GM19438 (cell line): ENCODE measurements around the gene MOSMO.
"Not testable (repeated sequence)": the region's sequence is repeated elsewhere in the genome, so short reads cannot be mapped to it uniquely, and the experiment has no call there.

Experiments used
- ATAC-seq: cut with Tn5 transposase; IDR thresholded peaks from one replicate; pipeline ENCODE4 v1.9.1; 2021; ENCODE audit warnings: low read depth; ENCODE audit not compliant: unreplicated experiment

MOSMO gene

DNA sequence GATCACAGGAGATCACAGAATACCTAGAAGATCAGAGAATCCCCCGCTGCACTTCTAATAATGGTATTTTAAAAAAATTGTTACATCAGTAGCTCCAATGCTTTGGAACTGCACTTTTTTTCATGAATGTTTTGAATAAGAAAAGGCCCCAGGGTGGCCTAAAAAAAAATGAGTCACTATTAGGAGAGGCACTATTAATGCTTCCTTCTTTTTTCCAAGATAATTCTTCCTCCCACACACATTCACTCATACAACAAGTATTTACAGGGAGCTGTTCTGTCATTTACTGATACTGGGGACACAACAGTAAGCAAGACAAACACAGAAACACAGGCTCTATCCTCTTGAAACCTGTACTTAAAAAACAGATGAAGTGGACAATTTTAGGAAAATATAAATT is 6.3 kb upstream of the MOSMO start:
- ATAC-seq, result no peak

GRCh38 chr16:22002047-22002446 is 5.9 kb upstream of the MOSMO start:
- not testable (repeated sequence) for ATAC-seq

- no peak for ATAC-seq
Measured at GRCh38 chr16:22003195-22003594, 4.7 kb upstream of the MOSMO start.

DNA sequence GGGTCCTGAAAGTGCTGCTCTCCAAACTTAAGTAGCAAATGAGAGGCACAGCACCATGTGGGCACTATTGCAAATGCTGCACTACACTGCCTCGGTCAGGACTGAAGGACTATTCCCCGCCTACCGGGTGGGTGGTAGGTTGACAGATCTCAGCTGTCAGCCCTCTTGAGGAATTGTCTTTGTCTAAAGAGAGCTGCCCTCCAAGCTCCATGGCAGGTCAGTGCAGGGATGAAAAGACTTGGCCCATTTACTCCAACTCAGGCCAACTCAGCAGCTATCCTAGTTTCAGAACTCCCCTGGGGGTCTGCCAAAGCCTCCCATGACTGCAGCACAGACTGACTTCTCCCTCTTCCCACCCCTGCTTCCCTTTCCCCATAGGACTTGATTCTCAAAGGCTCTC is 3.6 kb upstream of the MOSMO start:
- no peak for ATAC-seq

DNA sequence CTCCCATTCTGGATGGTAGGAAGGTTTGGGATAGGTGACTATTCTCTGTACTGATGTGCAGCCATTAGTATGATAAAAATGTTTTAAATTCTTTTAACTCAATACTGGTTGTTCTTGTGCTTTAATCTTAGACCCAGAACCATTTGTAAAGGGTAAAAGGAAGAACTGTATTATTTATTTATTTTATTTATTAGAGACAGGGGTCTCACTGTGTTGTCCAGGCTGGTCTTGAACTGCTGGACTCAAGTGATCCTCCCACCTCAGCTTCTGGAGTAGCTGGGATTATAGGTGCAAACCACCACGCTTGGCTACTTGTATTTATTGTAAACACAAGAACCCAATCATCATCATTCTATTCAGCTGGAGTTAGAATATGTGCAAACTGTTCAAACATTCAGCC is 2.2 kb upstream of the MOSMO start:
- ATAC-seq, result no peak

DNA sequence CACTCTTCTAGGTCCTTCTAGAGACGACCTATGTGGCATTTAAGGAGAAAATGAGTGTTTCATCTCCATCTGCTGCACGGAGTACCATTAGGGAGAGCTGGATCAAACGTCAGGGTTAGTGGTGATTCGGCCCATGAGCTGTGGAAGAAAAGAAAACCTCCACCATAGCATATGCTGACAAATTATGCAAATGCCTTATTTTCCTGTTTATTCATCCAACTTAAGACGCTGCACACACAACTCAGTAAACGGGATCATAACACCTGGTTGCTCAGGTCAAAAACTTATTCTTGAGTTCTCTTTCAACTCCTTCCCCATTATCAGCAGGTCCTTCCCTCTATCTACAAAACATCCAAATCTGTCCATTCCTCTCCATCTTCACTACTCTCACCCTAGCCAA is 1.3 kb upstream of the MOSMO start:
- ATAC-seq, result no peak

- no peak for ATAC-seq
Measured at GRCh38 chr16:22007159-22007508, 777 bp upstream of the MOSMO start.

GRCh38 chr16:22008215-22009059 is 526 bp downstream of the MOSMO start:
- no peak for ATAC-seq

- ATAC-seq, result no peak
Measured at GRCh38 chr16:22010902-22011301, 3.0 kb downstream of the MOSMO start.

GRCh38 chr16:22012241-22012640 is 4.3 kb downstream of the MOSMO start:
- no peak for ATAC-seq

DNA sequence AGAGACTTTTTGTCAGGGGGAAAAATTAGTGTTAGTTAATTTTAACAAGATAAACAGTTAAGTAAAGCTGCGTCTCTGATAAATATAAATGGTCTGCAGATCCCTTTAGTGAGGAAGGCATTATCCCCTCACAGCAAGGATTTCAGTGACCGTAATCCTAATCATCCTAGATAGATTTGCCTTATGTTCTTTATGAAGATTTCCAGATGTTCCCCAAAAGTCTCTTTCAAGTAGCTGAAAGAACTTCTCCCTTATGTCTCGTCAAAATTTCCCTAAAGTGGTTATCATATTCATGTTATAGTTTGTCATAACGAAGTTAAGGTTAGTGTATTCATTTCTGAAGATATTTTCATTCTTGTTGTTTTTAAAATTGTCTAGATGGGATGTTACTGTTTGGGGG is 5.6 kb downstream of the MOSMO start:
- no peak for ATAC-seq

DNA sequence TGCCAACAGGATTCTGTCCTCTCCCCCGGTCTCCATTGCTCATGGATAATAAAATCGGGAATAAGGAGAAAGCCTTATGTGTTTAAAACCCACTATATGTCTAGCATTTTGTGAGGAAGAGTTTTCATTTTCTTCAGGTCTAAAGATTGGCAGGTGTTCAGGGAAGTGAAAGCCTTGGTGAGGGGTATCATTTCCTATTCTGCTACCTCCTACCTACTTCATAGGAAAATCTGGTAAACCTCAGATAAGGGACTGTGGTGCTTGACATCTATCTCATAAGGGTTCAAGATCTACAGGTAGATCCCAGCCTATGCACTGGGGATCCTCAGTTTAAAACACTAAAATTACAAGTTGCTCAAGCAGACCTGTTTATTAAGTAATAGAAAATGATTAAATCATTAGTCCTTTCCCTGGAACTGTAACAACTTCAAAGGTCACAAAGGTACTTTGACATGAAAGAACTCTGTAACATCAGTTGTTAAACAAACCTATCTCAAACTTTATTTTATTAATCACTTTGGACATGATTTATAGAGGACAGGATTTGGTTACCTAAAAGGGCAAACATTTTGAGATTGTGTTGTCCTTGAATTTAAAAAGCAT is 6.5 kb downstream of the MOSMO start:
- no peak for ATAC-seq

GRCh38 chr16:22016927-22017326 is 9.0 kb downstream of the MOSMO start:
- no peak for ATAC-seq

GRCh38 chr16:22018559-22018958 is 10.6 kb downstream of the MOSMO start:
- no peak for ATAC-seq

GRCh38 chr16:22022151-22022550 is 14.2 kb downstream of the MOSMO start:
- no peak for ATAC-seq

DNA sequence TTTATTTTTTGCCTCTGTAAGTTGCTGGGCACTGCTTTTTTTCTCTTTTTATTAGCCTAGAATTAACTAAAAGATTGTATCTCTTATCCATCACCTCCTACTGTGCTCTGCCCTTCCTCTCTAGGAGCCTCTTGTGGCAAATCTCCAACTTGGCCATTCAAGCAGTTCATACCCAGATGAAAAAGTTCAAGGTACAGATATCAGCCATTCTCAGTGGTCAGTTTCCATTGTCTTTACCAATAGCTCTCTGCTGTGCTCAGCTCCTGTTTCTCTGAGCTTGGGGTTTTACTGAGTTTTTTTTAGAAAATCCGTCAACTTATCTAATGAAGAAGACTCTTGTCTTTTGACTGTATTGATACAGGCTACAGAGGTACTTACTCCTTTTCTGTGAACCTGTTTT is 15.6 kb downstream of the MOSMO start:
- ATAC-seq, result no peak

DNA sequence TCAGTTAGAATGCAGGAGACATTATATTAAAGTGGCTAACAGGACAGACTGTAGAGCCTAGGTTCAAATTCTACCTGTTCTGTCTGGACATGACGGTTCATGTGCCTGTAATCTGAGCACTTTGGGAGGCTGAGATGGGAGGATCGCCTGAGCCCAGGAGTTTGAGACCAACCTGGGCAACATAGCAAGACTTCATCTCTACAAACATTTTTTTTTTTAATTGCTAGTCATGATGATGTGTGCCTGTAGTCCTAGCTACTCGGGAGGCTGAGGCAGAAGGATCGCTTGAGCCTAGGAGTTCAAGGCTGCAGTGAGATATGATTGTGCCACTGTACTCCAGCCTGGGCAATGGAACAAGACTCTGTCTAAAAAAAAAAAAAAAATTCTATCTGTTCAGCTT is 16.9 kb downstream of the MOSMO start:
- not testable (repeated sequence) for ATAC-seq

DNA sequence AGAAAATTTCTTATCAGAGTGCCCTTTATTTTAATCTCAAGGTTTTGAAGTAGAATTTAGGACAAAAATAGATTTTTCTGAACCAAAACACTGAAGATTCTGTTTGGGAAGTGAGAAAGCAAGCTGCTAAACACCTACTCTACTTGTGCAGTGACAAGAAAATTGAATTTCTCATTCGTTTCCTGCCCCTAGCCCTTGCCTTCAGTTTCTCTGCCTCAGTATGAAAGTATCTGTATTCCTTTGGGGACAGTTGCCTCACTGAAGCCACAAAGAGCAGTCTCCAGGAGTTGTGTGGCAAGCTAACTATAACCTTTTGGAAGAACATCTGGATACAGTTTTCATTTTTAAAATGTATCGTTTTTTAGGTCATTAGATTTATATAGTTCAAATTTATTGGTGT is 19.7 kb downstream of the MOSMO start:
- ATAC-seq, result no peak

DNA sequence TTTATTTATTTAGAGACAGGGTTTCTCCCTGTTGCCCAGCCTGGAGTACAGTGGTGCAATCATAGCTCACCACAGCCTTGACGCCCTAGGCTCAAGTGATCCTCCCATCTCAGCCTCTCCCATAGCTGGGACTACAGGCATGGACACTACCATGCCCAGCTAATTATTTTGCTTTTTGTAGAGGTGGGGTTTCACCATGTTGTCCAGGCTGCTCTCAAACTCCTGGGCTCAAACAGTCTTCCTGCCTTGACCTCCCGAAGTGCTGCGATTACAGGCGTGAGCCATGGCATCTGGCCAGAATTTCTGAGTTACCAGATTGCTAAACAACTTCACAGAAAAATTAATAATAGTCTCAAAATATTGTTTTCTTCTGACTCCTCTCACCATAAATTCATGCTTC is 21.7 kb downstream of the MOSMO start:
- no peak for ATAC-seq

DNA sequence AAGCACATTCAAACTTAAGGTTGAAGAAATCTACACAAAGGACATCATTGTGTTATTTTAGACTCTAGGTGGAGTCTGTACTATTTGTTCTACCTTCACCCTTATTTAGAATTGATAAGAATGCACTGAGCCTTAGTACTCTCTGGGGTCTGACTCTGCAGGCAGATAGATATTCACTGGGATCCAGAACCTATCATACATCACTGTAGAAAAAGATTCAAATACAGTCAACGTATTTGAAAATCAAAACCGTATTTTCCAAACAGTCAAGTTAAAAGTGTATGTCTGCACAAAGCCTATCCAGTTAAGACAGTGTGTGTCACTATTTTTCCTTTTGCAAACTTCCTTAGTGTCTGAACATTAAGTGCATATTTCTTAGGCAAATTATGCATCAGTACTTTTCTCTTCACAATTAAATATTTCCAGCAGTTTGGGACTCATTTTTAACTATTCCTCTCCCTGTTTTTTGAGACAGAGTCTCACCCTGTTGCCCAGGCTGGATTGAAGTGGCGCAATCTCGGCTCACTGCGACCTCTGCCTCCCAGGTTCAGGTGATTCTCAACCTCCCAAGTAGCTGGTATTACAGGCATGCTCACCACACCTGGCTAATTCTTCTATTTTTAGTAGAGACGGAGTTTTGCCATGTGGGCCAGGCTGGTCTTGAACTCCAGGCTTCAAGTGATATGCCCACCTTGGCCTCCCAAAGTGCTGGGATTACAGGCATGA is 22.3 kb downstream of the MOSMO start:
- no peak for ATAC-seq

DNA sequence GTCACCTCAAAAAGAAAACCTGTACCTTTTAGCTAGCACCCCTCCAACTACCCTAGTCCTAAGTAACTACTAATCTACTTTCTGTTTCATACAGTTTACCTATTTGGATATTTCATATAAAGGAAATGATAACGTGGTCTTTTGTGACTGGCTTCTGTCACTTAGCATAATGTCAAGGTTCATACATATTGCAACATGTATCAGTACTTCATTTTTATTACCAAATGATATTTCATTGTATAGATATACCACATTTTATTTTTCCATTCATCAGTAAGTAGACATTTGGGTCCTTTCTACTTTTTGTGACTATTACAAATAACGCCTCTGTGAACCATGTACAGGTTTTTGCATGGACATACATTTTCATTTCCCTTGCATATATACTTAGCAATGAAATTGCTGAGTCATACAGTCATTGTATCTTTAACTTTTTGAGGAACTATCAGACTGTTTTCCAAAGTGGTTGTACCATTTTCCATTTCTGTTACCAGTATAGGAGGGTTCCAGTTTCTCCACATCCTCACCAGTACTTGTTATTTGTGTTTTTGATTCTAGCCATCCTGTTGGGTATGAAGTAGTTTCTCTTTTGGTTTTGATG is 23.7 kb downstream of the MOSMO start:
- ATAC-seq, result no peak
